Cardiac fibroblast (primary cell): Measurements from ENCODE around the gene MKKS.

Source experiments
- DNase-seq, 2 donors: peaks; one replicate each; pipeline versions ENCODE4 v3.0.0 to v3.0.0-alpha.2; 2010; ENCODE audit warnings: low read depth in 2 of 2
- H3K4me3 ChIP-seq, 2 donors: replicated peaks in 1 of 2; 1 replicate in 1 of 2; 2 replicates in 1 of 2; pipeline ENCODE4 v1.5.1; 2011; ENCODE audit warnings: low read depth in 2 of 2, low read length in 2 of 2, mild to moderate bottlenecking in 2 of 2, moderate library complexity in 1 of 2
- TF ChIP-seq, protein P1 (sequence below): IDR thresholded peaks from one replicate; pipeline ENCODE4 v1.5.1; 2011; ENCODE audit warnings: low read depth, mild to moderate bottlenecking, low read length, inconsistent platforms

Gene MKKS

GRCh38 chr20:10388597-10388996, 45.4 kb downstream of the MKKS start:
- no peak for DNase-seq
- no peak overlapping the region for H3K4me3 ChIP-seq
- TF ChIP-seq, protein P1, sequence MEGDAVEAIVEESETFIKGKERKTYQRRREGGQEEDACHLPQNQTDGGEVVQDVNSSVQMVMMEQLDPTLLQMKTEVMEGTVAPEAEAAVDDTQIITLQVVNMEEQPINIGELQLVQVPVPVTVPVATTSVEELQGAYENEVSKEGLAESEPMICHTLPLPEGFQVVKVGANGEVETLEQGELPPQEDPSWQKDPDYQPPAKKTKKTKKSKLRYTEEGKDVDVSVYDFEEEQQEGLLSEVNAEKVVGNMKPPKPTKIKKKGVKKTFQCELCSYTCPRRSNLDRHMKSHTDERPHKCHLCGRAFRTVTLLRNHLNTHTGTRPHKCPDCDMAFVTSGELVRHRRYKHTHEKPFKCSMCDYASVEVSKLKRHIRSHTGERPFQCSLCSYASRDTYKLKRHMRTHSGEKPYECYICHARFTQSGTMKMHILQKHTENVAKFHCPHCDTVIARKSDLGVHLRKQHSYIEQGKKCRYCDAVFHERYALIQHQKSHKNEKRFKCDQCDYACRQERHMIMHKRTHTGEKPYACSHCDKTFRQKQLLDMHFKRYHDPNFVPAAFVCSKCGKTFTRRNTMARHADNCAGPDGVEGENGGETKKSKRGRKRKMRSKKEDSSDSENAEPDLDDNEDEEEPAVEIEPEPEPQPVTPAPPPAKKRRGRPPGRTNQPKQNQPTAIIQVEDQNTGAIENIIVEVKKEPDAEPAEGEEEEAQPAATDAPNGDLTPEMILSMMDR, result no peak

- no peak for DNase-seq
- TF ChIP-seq, protein P1, result no peak
- H3K4me3 ChIP-seq, result no peak overlapping the region
These were observed 46.3 kb downstream of the MKKS start for GRCh38 chr20:10387686-10388085.

- DNase-seq, result peak; percentile 42 to 77
- TF ChIP-seq, protein P1, result no peak
These were observed 48.0 kb downstream of the MKKS start for GRCh38 chr20:10385850-10386544.

GRCh38 chr20:10381477-10381876, 52.5 kb downstream of the MKKS start:
- DNase-seq, result peak in 1 of 2 donors; percentile 27
- no peak overlapping the region for H3K4me3 ChIP-seq
- TF ChIP-seq, protein P1, result no peak

More at GRCh38 chr20:10385850-10386544, 48.0 kb downstream of the MKKS start:
- H3K4me3 ChIP-seq, result no peak overlapping the region

DNA sequence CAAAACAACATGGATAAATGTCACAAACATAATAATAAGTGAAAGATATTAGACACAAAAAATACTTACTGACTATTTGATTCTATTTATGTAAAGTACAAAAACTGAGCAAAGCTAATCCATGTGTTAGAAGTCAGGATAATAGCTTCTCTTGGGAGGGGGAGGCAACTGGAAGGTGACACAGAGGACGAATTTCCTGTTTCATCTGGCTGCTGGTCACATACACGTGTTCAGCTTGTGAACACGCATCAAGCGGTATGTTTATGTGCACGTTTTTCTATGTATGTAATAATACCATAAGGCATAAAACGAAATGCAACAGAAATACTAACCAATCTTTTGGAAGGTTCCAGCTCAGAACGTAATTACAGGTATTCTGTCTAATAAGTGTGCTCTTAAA, 54.3 kb downstream of the MKKS start:
- no peak overlapping the region for H3K4me3 ChIP-seq
- no peak for DNase-seq
- TF ChIP-seq, protein P1, result no peak

DNA sequence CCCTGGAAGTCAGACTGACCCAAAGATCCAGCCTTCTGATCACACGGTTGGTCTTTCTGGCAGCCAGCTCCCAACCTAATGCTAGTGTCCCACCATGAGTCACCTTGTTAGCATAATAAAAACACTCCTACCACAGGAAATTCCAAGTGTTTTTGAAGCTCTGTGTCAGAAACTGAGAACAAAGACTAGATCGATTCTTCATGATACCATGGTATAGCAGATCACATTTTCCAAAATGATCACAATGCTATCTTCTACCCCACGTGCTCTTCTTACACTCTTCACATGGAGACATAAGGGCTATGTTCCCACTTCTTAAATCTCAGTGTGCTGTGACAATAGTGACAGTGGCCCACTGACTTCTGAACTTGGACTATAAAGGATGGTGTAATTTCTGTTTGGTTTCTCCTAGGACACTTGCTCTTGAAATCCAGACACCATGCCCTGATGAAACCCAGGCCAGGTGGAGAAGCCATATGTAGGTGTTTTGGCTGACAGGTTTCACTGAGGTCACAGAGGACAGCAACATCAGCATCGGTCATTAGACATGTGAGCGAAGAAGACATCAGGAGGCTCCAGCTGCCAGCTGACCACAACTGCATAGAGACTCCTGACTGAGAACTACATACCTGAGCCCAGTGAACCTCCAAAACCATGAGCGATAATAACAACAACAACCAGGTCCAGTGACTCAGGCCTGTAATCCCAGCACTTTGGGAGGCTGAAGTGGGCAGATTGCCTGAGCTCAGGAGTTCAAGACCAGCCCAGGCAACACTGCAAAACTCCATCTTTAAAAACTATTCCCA, 57.5 kb downstream of the MKKS start:
- TF ChIP-seq, protein P1, result no peak
- DNase-seq, result peak in 1 of 2 donors; percentile 81
- H3K4me3 ChIP-seq, result no peak overlapping the region
